ENCODE measurements around the gene PTP4A1. TPM values are rescaled to one million over a fixed set of nuclear protein-coding genes. Genes with fewer than 3 reads are reported as not detected.

PTP4A1 gene
- total and polyA plus RNA-seq, 2 of the 4 experiments (the other 2 are of a cell fraction) = 31.2 to 53.1 TPM

- peak overlapping the region; percentile 90 for H3K56ac ChIP-seq (ENCODE audit: extremely low read depth, insufficient read depth, low read length)
- BruUV-seq (replicated peaks) = TSS peak; percentile 51
- peak overlapping the region; percentile 90 for H2BK5ac ChIP-seq (ENCODE audit: low read depth, low read length, poor library complexity, severe bottlenecking)
- in situ Hi-C loops (cut with MboI; ENCODE audit: low sequenced_read_pairs) = loop anchor here (25.0 kb wide), 1 partner anchor 212 kb away; no protein-coding TSS in a partner anchor
- H3K18ac ChIP-seq (ENCODE audit: low read depth, low read length) = peak overlapping the region; percentile 88
- no CpG with 5 or more reads among the region's 10 CpGs for WGBS, 2 experiments (ENCODE audit: extremely low coverage in 2 of 2, insufficient read length in 1 of 2)
- H3K79me1 ChIP-seq (ENCODE audit: low read depth in 1 of 2, low read length in 2 of 2) = peaks cover 3 to 10% of the 10 kb centered on the region in 2 experiments; a peak in 3 of 4 replicates
- no peaks in the 10 kb centered on the region for H3K9me1 ChIP-seq (ENCODE audit: insufficient read depth, low read length)
- H3K9ac ChIP-seq (ENCODE audit: low read depth, low read length) = peak overlapping the region; percentile 93
- no peaks in the 10 kb centered on the region for H3K27me3 ChIP-seq (ENCODE audit: control insufficient read depth, insufficient read depth, low read length)
- H4K91ac ChIP-seq (ENCODE audit: insufficient read depth, low read depth, low read length) = peak overlapping the region; percentile 65
- POLR2A ChIA-PET (ENCODE audit: unreplicated experiment) = interaction anchor here (1.0 kb wide), 1 partner anchor 18 kb away, joined by 4 read pairs; no protein-coding TSS in a partner anchor
- H2BK15ac ChIP-seq (ENCODE audit: low read depth, low read length) = peak overlapping the region; percentile 9; the same call in 1 of the 3 replicates
- peak overlapping the region; percentile 81 for H3K14ac ChIP-seq (replicated peaks; ENCODE audit: low read depth, low read length)
- intact Hi-C loops (cut with micrococcal nuclease) = loop anchor here (1.0 to 10.0 kb wide), 6 partner anchors 47 to 221 kb away; no protein-coding TSS in a partner anchor
- peak overlapping the region; percentile 99 for H3K27ac ChIP-seq (ENCODE audit: insufficient read depth, low read length)
- peak overlapping the region; percentile 7; the same call in 1 of the 2 replicates for H2BK120ac ChIP-seq (ENCODE audit: low read depth, low read length)
- H4K20me1 ChIP-seq (ENCODE audit: insufficient read depth, low read length) = peaks cover 33% of the 10 kb centered on the region
- peak overlapping the region; percentile 92 for H4K5ac ChIP-seq (ENCODE audit: low read depth, low read length)
- CTCF ChIA-PET = interaction anchor here (0.6 to 1.3 kb wide), 5 partner anchors 23 to 229 kb away, joined by 3 to 6 read pairs (median 3); no protein-coding TSS in a partner anchor
- H2BK20ac ChIP-seq (ENCODE audit: low read depth, low read length) = no peak overlapping the region
- H3K23ac ChIP-seq (ENCODE audit: low read depth, low read length) = peak overlapping the region; percentile 89
- ATAC-seq (ENCODE audit: low read depth) (no peak), DNase-seq (peak; percentile 64)
- peaks cover 18% of the 10 kb centered on the region for H3K36me3 ChIP-seq (ENCODE audit: control insufficient read depth, insufficient read depth, low read length)
- peak overlapping the region; percentile 88 for H3K4me2 ChIP-seq (ENCODE audit: low read depth, low read length)
- TF ChIP-seq CHD1 (IDR thresholded peaks at IDR 0.05; ENCODE audit: low read depth, low read length) (no peak), BHLHE40 (IDR thresholded peaks at IDR 0.05; ENCODE audit: low read depth, low read length) (no peak), RCOR1 (IDR thresholded peaks at IDR 0.05; ENCODE audit: insufficient replicate concordance, low read length) (no peak), FOS (IDR thresholded peaks at IDR 0.05; ENCODE audit: low read depth, low read length) (no peak), MAFK (IDR thresholded peaks at IDR 0.05; ENCODE audit: low read depth, low read length) (no peak), RAD21 (IDR thresholded peaks at IDR 0.05; ENCODE audit: low read length) (0 out of 2 replicates have a peak, but pooled peaks have one; percentile 5), ELK1 (IDR thresholded peaks at IDR 0.05; ENCODE audit: borderline replicate concordance, low read depth, low read length) (no peak), MAZ (IDR thresholded peaks at IDR 0.05; ENCODE audit: borderline replicate concordance, low read depth, low read length) (no peak), MXI1 (IDR thresholded peaks at IDR 0.05; ENCODE audit: borderline replicate concordance, low read depth, low read length) (no peak), SMC3 (IDR thresholded peaks at IDR 0.05; ENCODE audit: low read depth, low read length) (no peak), CEBPB (IDR thresholded peaks at IDR 0.05; ENCODE audit: low read depth, low read length) (no peak)
- TF ChIP-seq, protein P1, sequence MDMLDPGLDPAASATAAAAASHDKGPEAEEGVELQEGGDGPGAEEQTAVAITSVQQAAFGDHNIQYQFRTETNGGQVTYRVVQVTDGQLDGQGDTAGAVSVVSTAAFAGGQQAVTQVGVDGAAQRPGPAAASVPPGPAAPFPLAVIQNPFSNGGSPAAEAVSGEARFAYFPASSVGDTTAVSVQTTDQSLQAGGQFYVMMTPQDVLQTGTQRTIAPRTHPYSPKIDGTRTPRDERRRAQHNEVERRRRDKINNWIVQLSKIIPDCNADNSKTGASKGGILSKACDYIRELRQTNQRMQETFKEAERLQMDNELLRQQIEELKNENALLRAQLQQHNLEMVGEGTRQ (IDR thresholded peaks at IDR 0.05; ENCODE audit: low read depth, low read length) = no peak
- TF ChIP-seq, protein P2, sequence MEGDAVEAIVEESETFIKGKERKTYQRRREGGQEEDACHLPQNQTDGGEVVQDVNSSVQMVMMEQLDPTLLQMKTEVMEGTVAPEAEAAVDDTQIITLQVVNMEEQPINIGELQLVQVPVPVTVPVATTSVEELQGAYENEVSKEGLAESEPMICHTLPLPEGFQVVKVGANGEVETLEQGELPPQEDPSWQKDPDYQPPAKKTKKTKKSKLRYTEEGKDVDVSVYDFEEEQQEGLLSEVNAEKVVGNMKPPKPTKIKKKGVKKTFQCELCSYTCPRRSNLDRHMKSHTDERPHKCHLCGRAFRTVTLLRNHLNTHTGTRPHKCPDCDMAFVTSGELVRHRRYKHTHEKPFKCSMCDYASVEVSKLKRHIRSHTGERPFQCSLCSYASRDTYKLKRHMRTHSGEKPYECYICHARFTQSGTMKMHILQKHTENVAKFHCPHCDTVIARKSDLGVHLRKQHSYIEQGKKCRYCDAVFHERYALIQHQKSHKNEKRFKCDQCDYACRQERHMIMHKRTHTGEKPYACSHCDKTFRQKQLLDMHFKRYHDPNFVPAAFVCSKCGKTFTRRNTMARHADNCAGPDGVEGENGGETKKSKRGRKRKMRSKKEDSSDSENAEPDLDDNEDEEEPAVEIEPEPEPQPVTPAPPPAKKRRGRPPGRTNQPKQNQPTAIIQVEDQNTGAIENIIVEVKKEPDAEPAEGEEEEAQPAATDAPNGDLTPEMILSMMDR (conservative IDR thresholded peaks at IDR 0.05; ENCODE audit: low read depth, low read length) = peak; percentile 53
- H3K4me1 ChIP-seq (ENCODE audit: control insufficient read depth, insufficient read depth, low read length) = no peaks in the 10 kb centered on the region
- H4K8ac ChIP-seq (ENCODE audit: low read depth in 2 of 2, low read length in 2 of 2) = peak overlapping the region in 1 of 2 experiments; percentile 84; a peak in 3 of 4 replicates
- peak overlapping the region; percentile 98 for H2AK9ac ChIP-seq (replicated peaks; ENCODE audit: low read depth, low read length, poor library complexity)
- H3K9me3 ChIP-seq (ENCODE audit: control insufficient read depth, insufficient read depth, low read length) = no peaks in the 10 kb centered on the region
- H3K4me3 ChIP-seq (ENCODE audit: insufficient read depth, low read depth, low read length) = peak overlapping the region; percentile 85
- dilution Hi-C loops (cut with HindIII; ENCODE audit: low sequenced_read_pairs, unreplicated experiment) = no loop called here
- peak overlapping the region; percentile 86 for H3K4ac ChIP-seq (ENCODE audit: low read depth, low read length)
- peak overlapping the region; percentile 60 for H2AK5ac ChIP-seq (ENCODE audit: low read depth, low read length)
- H2AFZ ChIP-seq (replicated peaks; ENCODE audit: low read length, poor library complexity) = peak overlapping the region; percentile 89
These were observed 1.7 kb downstream of the PTP4A1 start for GRCh38 chr6:63573899-63574553.
